ENCODE data around the gene MARK3. TPM values are rescaled to one million over a fixed set of nuclear protein-coding genes. Genes with fewer than 3 reads are reported as not detected.

Gene MARK3
- total RNA-seq, 1 experiment from 2014 or later = 72.5 TPM

DNA sequence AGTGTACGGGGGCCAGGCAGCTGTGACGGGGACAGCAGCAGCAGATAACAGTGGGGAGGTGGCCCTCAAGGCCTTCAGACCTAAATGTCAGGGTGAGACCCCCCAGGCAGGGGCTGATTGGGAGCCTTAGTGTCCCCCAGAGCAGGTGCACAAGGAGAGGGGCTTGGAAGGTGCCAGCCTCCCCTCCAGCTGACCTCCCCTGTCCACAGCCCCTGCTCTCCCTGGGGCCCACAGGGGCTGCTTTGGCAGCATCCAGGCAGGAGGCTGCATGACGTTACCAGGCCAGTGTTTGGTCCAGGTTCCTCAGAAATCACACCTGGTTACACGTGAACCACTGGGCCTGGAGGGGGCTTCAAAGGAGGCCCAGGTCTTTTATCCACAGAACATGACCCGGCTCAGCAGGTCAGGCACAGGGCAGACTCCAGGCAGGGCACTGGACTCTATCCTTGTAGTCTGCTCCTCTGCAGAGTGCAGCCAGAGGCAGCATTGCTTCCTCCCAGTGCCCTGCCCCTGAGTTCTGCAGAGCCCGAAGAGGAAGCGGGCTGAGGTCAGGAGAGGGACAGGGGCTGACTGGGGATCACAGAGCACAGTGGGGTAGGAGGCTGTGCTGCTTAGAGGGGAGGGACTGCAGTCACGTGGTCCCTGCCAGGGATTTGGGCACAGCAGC is 141.2 kb downstream of the MARK3 start:
- no peak for ATAC-seq

DNA sequence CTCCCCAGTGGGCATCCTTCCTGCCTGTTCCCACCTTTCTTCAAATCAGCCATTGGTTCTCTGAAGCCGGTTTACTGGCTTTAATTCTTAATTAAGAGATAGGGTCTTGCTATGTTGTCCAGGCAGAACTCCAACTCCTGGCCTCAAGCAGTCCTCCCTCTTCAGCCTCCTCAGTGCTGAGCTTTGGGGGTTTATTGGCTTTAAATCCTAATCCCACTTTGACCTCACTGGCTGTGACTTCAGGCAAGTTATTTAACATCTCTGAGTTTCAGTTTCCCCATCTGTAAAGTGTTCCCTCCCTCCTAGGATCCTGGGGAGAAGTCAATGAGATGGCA is 141.7 kb downstream of the MARK3 start:
- H3K9me3 ChIP-seq (ENCODE audit: control insufficient read depth in 1 of 2, insufficient read depth in 1 of 2, low read depth in 1 of 2, low read length in 2 of 2) = no peaks in the 10 kb centered on the region
- H3K4me2 ChIP-seq (ENCODE audit: low read length) = no peak overlapping the region
- no peak overlapping the region for H3K4me3 ChIP-seq (replicated peaks in 1 of 2; ENCODE audit: low read depth in 1 of 2, low read length in 2 of 2)
- H3K9me2 ChIP-seq (ENCODE audit: insufficient read depth) = no peaks in the 10 kb centered on the region
- no peaks in the 10 kb centered on the region for H4K20me1 ChIP-seq (ENCODE audit: insufficient read depth)
- H3K27me3 ChIP-seq (ENCODE audit: insufficient read depth, low read length) = no peaks in the 10 kb centered on the region
- intact Hi-C loops (cut with micrococcal nuclease) = no loop called here
- TF ChIP-seq EZH2 (IDR thresholded peaks at IDR 0.05) = no peak
- TF ChIP-seq EZH2phosphoT487 (IDR thresholded peaks at IDR 0.05; ENCODE audit: borderline replicate concordance) = no peak
- no peak for TF ChIP-seq ZFX (IDR thresholded peaks at IDR 0.05)
- H2AFZ ChIP-seq (ENCODE audit: low read depth, low read length, poor library complexity, severe bottlenecking) = no peak overlapping the region
- no peak for DNase-seq (ENCODE audit: low read depth, low spot score)
- peaks cover 34% of the 10 kb centered on the region for H3K79me2 ChIP-seq (ENCODE audit: insufficient read depth, low read length)
- CTCF ChIA-PET = interaction anchor here (2.9 kb wide), 1 partner anchor 8 kb away, joined by 16 read pairs; no protein-coding TSS in a partner anchor
- ATAC-seq = no peak
- POLR2A ChIA-PET = no interaction called here
- no peak overlapping the region for H3K9ac ChIP-seq (ENCODE audit: low read length)
- peaks cover 0 to 14% of the 10 kb centered on the region in 2 experiments; a peak in 1 of 4 replicates for H3K36me3 ChIP-seq (ENCODE audit: control insufficient read depth in 1 of 2, insufficient read depth in 2 of 2, low read length in 2 of 2)
- no peak overlapping the region for H3K27ac ChIP-seq (ENCODE audit: low read depth, low read length)
- RAD21 ChIA-PET (ENCODE audit: low non-redundant PET in 1 of 2, low total read pairs in 2 of 2, uncharacterized antibody in 2 of 2, unreplicated experiment in 2 of 2) = no interaction called here
- H3K4me1 ChIP-seq (ENCODE audit: control insufficient read depth in 1 of 2, insufficient read depth in 2 of 2, low read length in 2 of 2) = peaks cover 15 to 40% of the 10 kb centered on the region in 2 experiments; a peak in 3 of 4 replicates
- no TSS peak for BruUV-seq (replicated peaks)

More for the DNA sequence above, 141.2 kb downstream of the MARK3 start:
- ChIA-PET RAD21 (ENCODE audit: low non-redundant PET in 1 of 2, low total read pairs in 2 of 2, uncharacterized antibody in 2 of 2, unreplicated experiment in 2 of 2) (no interaction called here), POLR2A (no interaction called here), CTCF (no interaction called here)
- H3K4me1 ChIP-seq (ENCODE audit: control insufficient read depth in 1 of 2, insufficient read depth in 2 of 2, low read length in 2 of 2) = peaks cover 15 to 40% of the 10 kb centered on the region in 2 experiments; a peak in 3 of 4 replicates
- intact Hi-C loops (cut with micrococcal nuclease) = no loop called here
- no peaks in the 10 kb centered on the region for H4K20me1 ChIP-seq (ENCODE audit: insufficient read depth)
- no peaks in the 10 kb centered on the region for H3K27me3 ChIP-seq (ENCODE audit: insufficient read depth, low read length)
- H3K27ac ChIP-seq (ENCODE audit: low read depth, low read length) = no peak overlapping the region
- H2AFZ ChIP-seq (ENCODE audit: low read depth, low read length, poor library complexity, severe bottlenecking) = no peak overlapping the region
- H3K9me3 ChIP-seq (ENCODE audit: control insufficient read depth in 1 of 2, insufficient read depth in 1 of 2, low read depth in 1 of 2, low read length in 2 of 2) = no peaks in the 10 kb centered on the region
- TF ChIP-seq EGR1 (IDR thresholded peaks at IDR 0.05; ENCODE audit: low read depth) = no peak
- no peak for TF ChIP-seq SP1 (IDR thresholded peaks at IDR 0.05; ENCODE audit: low read depth)
- no peak for TF ChIP-seq ZNF274 (IDR thresholded peaks at IDR 0.05; ENCODE audit: low read depth, low read length)
- no peak for TF ChIP-seq EZH2 (IDR thresholded peaks at IDR 0.05)
- no peak for TF ChIP-seq POLR2AphosphoS5 (IDR thresholded peaks at IDR 0.05; ENCODE audit: low read depth, low read length)
- H3K4me3 ChIP-seq (replicated peaks in 1 of 2; ENCODE audit: low read depth in 1 of 2, low read length in 2 of 2) = no peak overlapping the region
- H3K79me2 ChIP-seq (ENCODE audit: insufficient read depth, low read length) = peaks cover 29% of the 10 kb centered on the region
- no peak overlapping the region for H3K9ac ChIP-seq (ENCODE audit: low read length)
- DNase-seq (ENCODE audit: low read depth, low spot score) = no peak
- H3K4me2 ChIP-seq (ENCODE audit: low read length) = no peak overlapping the region
- H3K9me2 ChIP-seq (ENCODE audit: insufficient read depth) = no peaks in the 10 kb centered on the region
- peaks cover 0 to 14% of the 10 kb centered on the region in 2 experiments; a peak in 1 of 4 replicates for H3K36me3 ChIP-seq (ENCODE audit: control insufficient read depth in 1 of 2, insufficient read depth in 2 of 2, low read length in 2 of 2)
- no TSS peak for BruUV-seq (replicated peaks)
